ENCODE results near the gene OR51L1. TPM values are rescaled to one million over a fixed set of nuclear protein-coding genes. Genes with fewer than 3 reads are reported as not detected.

The OR51L1 gene
- total RNA-seq, 1 donor from 2014 or later = not detected

GRCh38 chr11:5046754-5047330 is 52.2 kb downstream of the OR51L1 start:
- no peak for DNase-seq

Other genes with a start within 250 kb of the OR51L1 start
- gene OR51F1, start 224.9 kb upstream of the OR51L1 start, total RNA-seq = not detected
- not detected for gene OR52R1, start 190.5 kb upstream of the OR51L1 start, total RNA-seq
- not detected for gene OR51F2, start 173.5 kb upstream of the OR51L1 start, total RNA-seq
- gene OR51S1, start 145.6 kb upstream of the OR51L1 start, total RNA-seq = not detected
- gene OR51T1, start 113.0 kb upstream of the OR51L1 start, total RNA-seq = not detected
- not detected for gene OR51A7, start 91.1 kb upstream of the OR51L1 start, total RNA-seq
- not detected for gene OR51G2, start 75.5 kb upstream of the OR51L1 start, total RNA-seq
- gene OR51G1, start 70.5 kb upstream of the OR51L1 start, total RNA-seq = not detected
- gene OR51A4, start 47.2 kb upstream of the OR51L1 start, total RNA-seq = not detected
- not detected for gene OR51A2, start 39.1 kb upstream of the OR51L1 start, total RNA-seq
- gene OR52J3, start 51.7 kb downstream of the OR51L1 start, total RNA-seq = not detected
- not detected for gene OR52E2, start 64.8 kb downstream of the OR51L1 start, total RNA-seq
- not detected for gene OR52E1, start 74.7 kb downstream of the OR51L1 start, total RNA-seq
- not detected for gene OR52A5, start 143.5 kb downstream of the OR51L1 start, total RNA-seq
- not detected for gene OR52A1, start 159.9 kb downstream of the OR51L1 start, total RNA-seq
- gene OR51V1, start 205.8 kb downstream of the OR51L1 start, total RNA-seq = not detected
- gene HBB, start 232.2 kb downstream of the OR51L1 start, total RNA-seq = 441 TPM
- gene HBD, start 239.6 kb downstream of the OR51L1 start, total RNA-seq = not detected